Stimulated activated CD4-positive, alpha-beta T cell treated with anti-CD3 and anti-CD28 coated beads, Interleukin-12 subunit alpha, Interleukin-12 subunit beta, amount 100 ng/mL, for 24 hours (primary cell): ENCODE data around the gene RNF144A.
A peak's percentile ranks its signal among the peaks of the same experiment; 100 is the strongest.

Experiments
- DNase-seq, 2 experiments: peaks; one replicate each; pipeline ENCODE4 v3.0.0-alpha.2; 2020; ENCODE audit warnings: low read depth in 2 of 2

Gene RNF144A

GRCh38 chr2:6908291-6908690 is 8.9 kb upstream of the RNF144A start:
- no peak for DNase-seq

- no peak for DNase-seq
Measured at GRCh38 chr2:6909431-6910385, 7.5 kb upstream of the RNF144A start.

- no peak for DNase-seq
Measured at GRCh38 chr2:6911721-6912120, 5.5 kb upstream of the RNF144A start.

GRCh38 chr2:6913415-6914157 is 3.6 kb upstream of the RNF144A start:
- DNase-seq, result peak in 1 of 2 experiments; percentile 37

GRCh38 chr2:6914828-6915227 is 2.4 kb upstream of the RNF144A start:
- no peak for DNase-seq

- DNase-seq, result no peak
Measured at GRCh38 chr2:6915399-6915798, 1.8 kb upstream of the RNF144A start.

- DNase-seq, result no peak
Measured at GRCh38 chr2:6916224-6916623, 988 bp upstream of the RNF144A start.

- DNase-seq, result no peak
Measured at GRCh38 chr2:6916736-6917070, 509 bp upstream of the RNF144A start.

GRCh38 chr2:6917761-6918421 is 679 bp downstream of the RNF144A start:
- no peak for DNase-seq

GRCh38 chr2:6919901-6920742 is 2.9 kb downstream of the RNF144A start:
- DNase-seq, result no peak

- DNase-seq, result no peak
Measured at GRCh38 chr2:6920743-6921064, 3.5 kb downstream of the RNF144A start.

- no peak for DNase-seq
Measured at GRCh38 chr2:6921321-6921922, 4.2 kb downstream of the RNF144A start.

GRCh38 chr2:6922201-6922656 is 5.0 kb downstream of the RNF144A start:
- DNase-seq, result no peak

- no peak for DNase-seq
Measured at GRCh38 chr2:6923319-6923718, 6.1 kb downstream of the RNF144A start.

GRCh38 chr2:6924101-6924923 is 7.1 kb downstream of the RNF144A start:
- DNase-seq, result no peak

GRCh38 chr2:6924924-6925409 is 7.8 kb downstream of the RNF144A start:
- DNase-seq, result no peak

- DNase-seq, result no peak
Measured at GRCh38 chr2:6926071-6926732, 9.0 kb downstream of the RNF144A start.

GRCh38 chr2:6927186-6927585 is 10.0 kb downstream of the RNF144A start:
- no peak for DNase-seq

GRCh38 chr2:6927753-6928152 is 10.5 kb downstream of the RNF144A start:
- no peak for DNase-seq

GRCh38 chr2:6928452-6928851 is 11.2 kb downstream of the RNF144A start:
- DNase-seq, result no peak
